Neuronal stem cell (in vitro differentiated cells): ENCODE data around the gene APMAP.

ENCODE experiments used
- DNase-seq: peaks from one replicate; pipeline ENCODE4 v3.0.0-alpha.2; 2013; ENCODE audit warnings: low spot score
- H2AFZ ChIP-seq: one replicate; pipeline ENCODE4 v1.6.1; 2013; ENCODE audit warnings: mild to moderate bottlenecking, low read length, inconsistent platforms
- H2AK5ac ChIP-seq: 2 replicates; pipeline ENCODE4 v1.6.1; 2013; ENCODE audit warnings: low read depth, mild to moderate bottlenecking, inconsistent platforms, low read length, moderate library complexity, mixed read lengths
- H2BK120ac ChIP-seq: 2 replicates; pipeline ENCODE4 v1.6.1; 2013; ENCODE audit warnings: low read depth, mild to moderate bottlenecking, inconsistent platforms, low read length, moderate library complexity, mixed read lengths
- H2BK12ac ChIP-seq: one replicate; pipeline ENCODE4 v1.6.1; 2013; ENCODE audit warnings: low read length, inconsistent platforms
- H2BK15ac ChIP-seq: 2 replicates; pipeline ENCODE4 v1.6.1; 2013; ENCODE audit warnings: mild to moderate bottlenecking, low read length, inconsistent platforms, mixed read lengths
- H2BK5ac ChIP-seq: one replicate; pipeline ENCODE4 v1.6.1; 2013; ENCODE audit warnings: inconsistent platforms, mild to moderate bottlenecking, low read length, moderate library complexity
- H3K14ac ChIP-seq: one replicate; pipeline ENCODE4 v1.6.1; 2013; ENCODE audit warnings: low read length, inconsistent platforms
- H3K18ac ChIP-seq: 2 replicates; pipeline ENCODE4 v1.6.1; 2013; ENCODE audit warnings: low read length, inconsistent platforms
- H3K23ac ChIP-seq: 2 replicates; pipeline ENCODE4 v1.6.1; 2013; ENCODE audit warnings: low read depth, mild to moderate bottlenecking, mixed read lengths, low read length, inconsistent platforms; ENCODE audit not compliant: poor library complexity
- H3K27ac ChIP-seq: replicated peaks from 3 replicates; pipeline ENCODE4 v1.5.1; 2013; ENCODE audit warnings: low read length, inconsistent platforms
- H3K27me3 ChIP-seq, 3 experiments: 2 replicates each; pipeline ENCODE4 v1.6.1; 2013; ENCODE audit warnings: low read length in 3 of 3, mild to moderate bottlenecking in 2 of 3, inconsistent platforms in 1 of 3, low read depth in 1 of 3, mixed read lengths in 1 of 3, moderate library complexity in 1 of 3; ENCODE audit not compliant: control insufficient read depth in 3 of 3, insufficient read depth in 3 of 3
- H3K36me3 ChIP-seq, 2 donors: replicated peaks in 1 of 2; 2 replicates each; pipeline ENCODE4 v1.6.1; 2013; ENCODE audit warnings: low read length in 2 of 2; ENCODE audit not compliant: control insufficient read depth in 2 of 2, insufficient read depth in 2 of 2
- H3K4ac ChIP-seq: 2 replicates; pipeline ENCODE4 v1.6.1; 2013; ENCODE audit warnings: inconsistent platforms, mild to moderate bottlenecking, low read length, moderate library complexity
- H3K4me1 ChIP-seq, 2 donors: 1 replicate in 1 of 2; 2 replicates in 1 of 2; pipeline ENCODE4 v1.6.1; 2013; ENCODE audit warnings: low read length in 2 of 2, low read depth in 1 of 2; ENCODE audit not compliant: control insufficient read depth in 2 of 2, insufficient read depth in 1 of 2
- H3K4me2 ChIP-seq: one replicate; pipeline ENCODE4 v1.6.1; 2013; ENCODE audit warnings: mild to moderate bottlenecking, low read length, inconsistent platforms; ENCODE audit not compliant: insufficient read depth, poor library complexity, severe bottlenecking
- H3K4me3 ChIP-seq, 2 donors: 2 replicates each; pipeline ENCODE4 v1.5.1; 2013; ENCODE audit warnings: low read length in 2 of 2, mild to moderate bottlenecking in 2 of 2, inconsistent platforms in 1 of 2, moderate library complexity in 1 of 2
- H3K79me1 ChIP-seq: one replicate; pipeline ENCODE4 v1.6.1; 2013; ENCODE audit warnings: low read depth, mild to moderate bottlenecking, inconsistent platforms, low read length, moderate library complexity
- H3K9ac ChIP-seq: one replicate; pipeline ENCODE4 v1.6.1; 2013; ENCODE audit warnings: mild to moderate bottlenecking, low read depth, low read length, inconsistent platforms; ENCODE audit not compliant: poor library complexity
- H3K9me3 ChIP-seq, 2 donors: replicated peaks in 1 of 2; 2 replicates each; pipeline versions ENCODE3 to v1.6.1; 2013; ENCODE audit warnings: low read length in 2 of 2, mild to moderate bottlenecking in 2 of 2, inconsistent platforms in 1 of 2, low read depth in 1 of 2, mixed read lengths in 1 of 2, moderate library complexity in 1 of 2; ENCODE audit not compliant: control insufficient read depth in 2 of 2, insufficient read depth in 1 of 2
- H4K8ac ChIP-seq: one replicate; pipeline ENCODE4 v1.6.1; 2013; ENCODE audit warnings: low read depth, mild to moderate bottlenecking, inconsistent platforms, low read length, moderate library complexity
- H4K91ac ChIP-seq: one replicate; pipeline ENCODE4 v1.6.1; 2013; ENCODE audit warnings: low read length, low read depth, mild to moderate bottlenecking, inconsistent platforms; ENCODE audit not compliant: poor library complexity
- WGBS, 2 donors: extraction: QIAGEN DNeasy Blood & Tissue Kit; methylation state at CpG; one replicate each; pipeline ENCODE4 v1.1.7; 2013; ENCODE audit warnings: missing lambda C conversion rate in 2 of 2, mixed read lengths in 1 of 2; ENCODE audit not compliant: insufficient read length in 2 of 2, insufficient replicate concordance in 1 of 2; ENCODE audit errors: extremely low coverage in 2 of 2; 5-methylcytosine and 5-hydroxymethylcytosine counted together

Gene APMAP

DNA sequence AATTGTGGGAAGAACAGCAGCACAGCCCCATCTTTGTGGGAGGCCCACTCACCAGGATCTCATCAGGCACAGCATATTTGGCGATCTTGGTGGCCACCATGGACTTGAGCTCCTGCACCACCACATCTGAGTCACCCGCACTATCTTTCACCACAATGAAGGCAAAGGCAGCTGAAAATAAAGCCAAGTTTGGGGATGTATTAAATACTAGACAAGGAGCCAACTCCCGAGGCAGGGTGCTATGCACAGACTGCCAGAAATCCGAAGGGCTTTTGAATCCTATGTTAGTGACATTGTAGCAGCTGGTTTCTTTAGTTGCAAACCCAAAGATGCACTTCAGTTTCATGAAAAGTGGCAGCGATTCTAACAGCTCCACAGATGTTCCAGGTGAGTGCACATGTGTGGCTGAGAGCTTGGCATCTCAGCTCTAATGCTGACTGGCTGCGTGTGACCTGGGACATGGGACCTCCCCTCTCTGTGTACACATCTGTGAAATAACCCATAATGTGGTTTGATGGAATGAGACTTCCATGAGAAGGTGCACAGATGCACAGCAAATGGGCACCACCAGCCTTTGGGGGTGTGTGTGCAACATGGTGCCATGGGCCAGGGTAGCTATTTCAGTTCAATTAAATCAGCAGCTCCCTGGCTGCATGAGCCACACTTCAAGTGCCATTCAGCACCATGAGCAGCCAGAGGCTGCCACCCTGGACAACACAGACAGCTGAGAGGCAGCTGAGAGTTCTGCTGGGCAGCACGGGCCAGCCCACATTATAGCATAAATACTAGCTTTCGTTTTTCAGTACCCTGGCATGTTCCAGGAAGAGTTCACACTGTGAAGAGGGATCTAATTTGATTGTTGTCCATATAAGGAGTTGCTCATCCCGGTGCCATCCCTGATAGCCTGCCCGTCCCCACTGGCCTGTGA is 16.9 kb upstream of the APMAP start:
- H3K79me1 ChIP-seq: no peaks in the 10 kb centered on the region
- H3K4me1 ChIP-seq: no peaks in the 10 kb centered on the region
- H3K9me3 ChIP-seq: no peaks in the 10 kb centered on the region
- H3K27me3 ChIP-seq: peaks cover 0 to 35% (median 0%) of the 10 kb centered on the region in 3 experiments
- WGBS, 2 donors: no CpG with 5 or more reads among the region's 10 CpGs
- no peak overlapping the region for H4K8ac ChIP-seq
- H3K4me3 ChIP-seq: no peak overlapping the region
- H2BK12ac ChIP-seq: no peak overlapping the region
- no peak overlapping the region for H3K4me2 ChIP-seq
- no peak overlapping the region for H3K18ac ChIP-seq
- no peak overlapping the region for H2AK5ac ChIP-seq
- H3K27ac ChIP-seq: no peak overlapping the region
- DNase-seq: no peak
- H2BK120ac ChIP-seq: no peak overlapping the region
- no peak overlapping the region for H3K9ac ChIP-seq
- no peak overlapping the region for H3K14ac ChIP-seq
- no peak overlapping the region for H2AFZ ChIP-seq
- H3K36me3 ChIP-seq: no peaks in the 10 kb centered on the region
- no peak overlapping the region for H2BK5ac ChIP-seq
- H3K23ac ChIP-seq: no peak overlapping the region
- no peak overlapping the region for H3K4ac ChIP-seq
- no peak overlapping the region for H2BK15ac ChIP-seq
- no peak overlapping the region for H4K91ac ChIP-seq

- Histone ChIP-seq H3K4ac (no peak overlapping the region), H4K8ac (no peak overlapping the region), H3K14ac (no peak overlapping the region), H2AK5ac (peak overlapping the region; percentile 40), H2BK120ac (no peak overlapping the region), H3K4me3 (no peak overlapping the region), H3K79me1 (no peaks in the 10 kb centered on the region), H2BK15ac (no peak overlapping the region), H3K27ac (no peak overlapping the region), H4K91ac (no peak overlapping the region), H3K4me2 (no peak overlapping the region), H2BK12ac (no peak overlapping the region), H3K36me3 (no peaks in the 10 kb centered on the region), H3K23ac (no peak overlapping the region), H3K4me1 (no peaks in the 10 kb centered on the region), H2AFZ (no peak overlapping the region), H3K9me3 (no peaks in the 10 kb centered on the region), H3K18ac (no peak overlapping the region), H2BK5ac (no peak overlapping the region), H3K27me3 (peaks cover 0 to 35% (median 0%) of the 10 kb centered on the region in 3 experiments), H3K9ac (no peak overlapping the region)
- WGBS, 2 donors: no CpG with 5 or more reads among the region's 11 CpGs
- DNase-seq: no peak
Measured at GRCh38 chr20:25008388-25009217, 16.1 kb upstream of the APMAP start.

DNA sequence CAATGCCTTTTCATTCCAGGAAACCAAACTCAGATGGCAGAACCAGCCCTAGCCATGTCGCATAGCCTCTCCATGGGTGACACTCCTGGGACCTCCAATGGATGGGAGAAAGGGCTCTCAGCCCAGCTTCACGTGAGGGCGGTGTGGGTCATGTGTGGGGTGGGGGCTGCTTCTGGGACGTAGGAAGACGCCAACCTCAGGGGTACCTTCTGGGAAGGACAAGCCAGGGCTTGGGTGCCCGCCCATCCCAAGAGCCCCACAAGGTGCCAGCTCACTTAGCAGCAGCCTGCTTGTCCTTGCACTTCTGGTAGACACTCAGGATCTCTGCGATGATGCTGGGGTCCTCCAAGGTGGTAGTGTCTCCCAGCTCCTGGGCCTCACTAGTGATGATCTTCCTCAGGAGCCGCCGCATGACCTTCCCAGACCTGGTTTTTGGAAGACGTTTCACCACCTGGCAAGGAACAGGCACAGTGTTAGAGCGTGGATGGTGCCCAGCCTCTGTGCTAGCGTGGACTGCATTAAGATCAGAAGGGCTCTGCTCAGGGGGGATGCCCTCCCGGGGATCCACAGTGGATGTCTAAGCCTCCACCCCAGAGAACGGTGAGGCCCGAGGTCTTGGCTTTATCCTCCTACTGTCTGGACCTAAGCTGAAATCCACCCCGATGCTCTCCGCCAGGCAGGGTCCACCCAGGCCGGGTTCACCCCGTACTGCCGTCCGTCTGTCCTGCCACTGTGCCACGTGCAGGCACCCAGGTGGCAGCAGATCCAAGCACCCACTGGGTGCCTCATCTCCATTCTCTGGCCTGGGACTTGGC is 15.1 kb upstream of the APMAP start:
- DNase-seq: no peak
- Histone ChIP-seq H3K36me3 (no peaks in the 10 kb centered on the region), H3K4me2 (no peak overlapping the region), H3K18ac (no peak overlapping the region), H3K14ac (peak overlapping the region; percentile 40), H3K27me3 (peaks cover 0 to 35% (median 0%) of the 10 kb centered on the region in 3 experiments), H2BK12ac (no peak overlapping the region), H3K79me1 (no peaks in the 10 kb centered on the region), H2AFZ (no peak overlapping the region), H2BK120ac (no peak overlapping the region), H3K4ac (no peak overlapping the region), H3K4me3 (no peak overlapping the region), H3K23ac (no peak overlapping the region), H2BK5ac (no peak overlapping the region), H3K27ac (no peak overlapping the region), H2BK15ac (no peak overlapping the region), H3K9ac (no peak overlapping the region), H4K91ac (no peak overlapping the region), H4K8ac (no peak overlapping the region), H3K4me1 (no peaks in the 10 kb centered on the region), H3K9me3 (no peaks in the 10 kb centered on the region), H2AK5ac (no peak overlapping the region)
- WGBS, 2 donors: no CpG with 5 or more reads among the region's 22 CpGs
